Ecto neural progenitor cell (in vitro differentiated cells): ENCODE measurements around the gene WDR93.
A peak's percentile ranks its signal among the peaks of the same experiment; 100 is the strongest.
"Not testable (repeated sequence)": the region's sequence is repeated elsewhere in the genome, so short reads cannot be mapped to it uniquely, and the experiment has no call there.

Experiments
- DNase-seq: peaks from one replicate; pipeline ENCODE4 v3.0.0-alpha.2; 2018; ENCODE audit warnings: low spot score

Gene WDR93

GRCh38 chr15:89685995-89686394, 4.6 kb upstream of the WDR93 start:
- no peak for DNase-seq

- no peak for DNase-seq
These were observed 4.1 kb upstream of the WDR93 start for GRCh38 chr15:89686522-89686921.

- not testable (repeated sequence) for DNase-seq
These were observed 708 bp upstream of the WDR93 start for GRCh38 chr15:89689930-89690275.

- DNase-seq = no peak
These were observed 2.5 kb downstream of the WDR93 start for GRCh38 chr15:89693091-89693490.

GRCh38 chr15:89693696-89694095, 3.1 kb downstream of the WDR93 start:
- DNase-seq = no peak

- DNase-seq = no peak
These were observed 4.6 kb downstream of the WDR93 start for GRCh38 chr15:89695198-89695597.

GRCh38 chr15:89704411-89704810, 13.8 kb downstream of the WDR93 start:
- no peak for DNase-seq

GRCh38 chr15:89707577-89707976, 17.0 kb downstream of the WDR93 start:
- no peak for DNase-seq

- no peak for DNase-seq
These were observed 24.2 kb downstream of the WDR93 start for GRCh38 chr15:89714775-89715174.

GRCh38 chr15:89723031-89723430, 32.4 kb downstream of the WDR93 start:
- DNase-seq = no peak

GRCh38 chr15:89724621-89725020, 34.0 kb downstream of the WDR93 start:
- DNase-seq = no peak

GRCh38 chr15:89725064-89725463, 34.5 kb downstream of the WDR93 start:
- DNase-seq = no peak

GRCh38 chr15:89728254-89728653, 37.6 kb downstream of the WDR93 start:
- DNase-seq = no peak

GRCh38 chr15:89731275-89731674, 40.7 kb downstream of the WDR93 start:
- no peak for DNase-seq

GRCh38 chr15:89732451-89733172, 42.0 kb downstream of the WDR93 start:
- no peak for DNase-seq

- DNase-seq = no peak
These were observed 45.2 kb downstream of the WDR93 start for GRCh38 chr15:89735773-89736172.

GRCh38 chr15:89740137-89740536, 49.5 kb downstream of the WDR93 start:
- DNase-seq = peak; percentile 62

- DNase-seq = no peak
These were observed 52.4 kb downstream of the WDR93 start for GRCh38 chr15:89743011-89743410.

GRCh38 chr15:89743594-89743993, 53.0 kb downstream of the WDR93 start:
- DNase-seq = no peak

- no peak for DNase-seq
These were observed 54.5 kb downstream of the WDR93 start for GRCh38 chr15:89745131-89745530.

- no peak for DNase-seq
These were observed 55.2 kb downstream of the WDR93 start for GRCh38 chr15:89745768-89746167.

GRCh38 chr15:89746386-89746780, 55.8 kb downstream of the WDR93 start:
- no peak for DNase-seq

- DNase-seq = no peak
These were observed 57.4 kb downstream of the WDR93 start for GRCh38 chr15:89747708-89748682.
